SHP77 (cell line): ENCODE measurements around the gene UXS1.

Experiments
- DNase-seq, 2 experiments: peaks; one replicate each; lab custom pipeline; 2025; lab: John Stamatoyannopoulos, UW

UXS1 gene

GRCh38 chr2:106130251-106130998 is 63.7 kb downstream of the UXS1 start:
- no peak for DNase-seq

- DNase-seq, result no peak
Measured at GRCh38 chr2:106129592-106129991, 64.5 kb downstream of the UXS1 start.

GRCh38 chr2:106129150-106129549 is 65.0 kb downstream of the UXS1 start:
- DNase-seq, result no peak

- DNase-seq, result no peak
Measured at GRCh38 chr2:106127776-106128268, 66.3 kb downstream of the UXS1 start.

GRCh38 chr2:106127282-106127771 is 66.8 kb downstream of the UXS1 start:
- DNase-seq, result no peak

- no peak for DNase-seq
Measured at GRCh38 chr2:106126705-106127281, 67.3 kb downstream of the UXS1 start.

GRCh38 chr2:106126295-106126694 is 67.8 kb downstream of the UXS1 start:
- no peak for DNase-seq

GRCh38 chr2:106124905-106125549 is 69.1 kb downstream of the UXS1 start:
- no peak for DNase-seq

- DNase-seq, result no peak
Measured at GRCh38 chr2:106124106-106124756, 69.9 kb downstream of the UXS1 start.

GRCh38 chr2:106122157-106122556 is 71.9 kb downstream of the UXS1 start:
- DNase-seq, result no peak

GRCh38 chr2:106120432-106120831 is 73.7 kb downstream of the UXS1 start:
- no peak for DNase-seq

- no peak for DNase-seq
Measured at GRCh38 chr2:106119074-106119473, 75.0 kb downstream of the UXS1 start.

- DNase-seq, result no peak
Measured at GRCh38 chr2:106117882-106118684, 76.0 kb downstream of the UXS1 start.

GRCh38 chr2:106117347-106117746 is 76.8 kb downstream of the UXS1 start:
- no peak for DNase-seq

- no peak for DNase-seq
Measured at GRCh38 chr2:106116248-106116647, 77.9 kb downstream of the UXS1 start.

GRCh38 chr2:106115665-106116064 is 78.4 kb downstream of the UXS1 start:
- no peak for DNase-seq

GRCh38 chr2:106115250-106115649 is 78.9 kb downstream of the UXS1 start:
- DNase-seq, result no peak

- DNase-seq, result no peak
Measured at GRCh38 chr2:106114166-106114565, 79.9 kb downstream of the UXS1 start.

- no peak for DNase-seq
Measured at GRCh38 chr2:106113361-106113966, 80.6 kb downstream of the UXS1 start.

GRCh38 chr2:106111882-106112571 is 82.1 kb downstream of the UXS1 start:
- DNase-seq, result no peak
